AG04450 (cell line): ENCODE results near the gene PACSIN1. TPM values are rescaled to one million over a fixed set of nuclear protein-coding genes. Genes with fewer than 3 reads are reported as not detected.

Source experiments
- CTCF ChIA-PET: fragments of 300-600, 350-600 bp; formaldehyde crosslinking; extraction: SDS; loops from one replicate; lab custom pipeline; 2022; ENCODE audit warnings: antibody characterized with exemption, inconsistent platforms; lab: Charles Lee
- POLR2A ChIA-PET: fragments of 350-600 bp; formaldehyde crosslinking; extraction: SDS; loops from one replicate; lab custom pipeline; 2021; ENCODE audit warnings: antibody characterized with exemption, inconsistent platforms; lab: Yijun Ruan, JAX
- DNase-seq: peaks from one replicate; pipeline ENCODE4 v3.0.0-alpha.2; 2011; ENCODE audit warnings: low read depth, low spot score
- H3K27ac ChIP-seq: one replicate; pipeline ENCODE4 v1.5.1; 2012; ENCODE audit warnings: low read depth, low read length, control low read depth
- H3K27me3 ChIP-seq: one replicate; pipeline ENCODE4 v1.6.0; 2012; ENCODE audit warnings: low read length; ENCODE audit not compliant: control insufficient read depth, insufficient read depth
- H3K4me3 ChIP-seq: 2 replicates; pipeline ENCODE4 v1.5.1; 2011; ENCODE audit warnings: mild to moderate bottlenecking, low read depth, low read length, control low read depth
- H3K9me3 ChIP-seq: 2 replicates; pipeline ENCODE4 v1.5.1; 2012; ENCODE audit warnings: low read length; ENCODE audit not compliant: control insufficient read depth, insufficient read depth
- CTCF ChIP-seq: IDR thresholded peaks from 2 replicates; pipeline ENCODE4 v1.5.1; 2011; ENCODE audit warnings: low read depth, low read length, control low read depth, inconsistent platforms
- polyA plus RNA-seq: library from polyadenylated mRNA; depleted of rRNA; stranded (reverse); fragments of >200 nt; gene quantifications from 2 replicates; pipeline ENCODE4 v1.2.3, GENCODE V29; 2011

The PACSIN1 gene
- polyA plus RNA-seq, 1 experiment: not detected

GRCh38 chr6:34445313-34445860 is 20.5 kb upstream of the PACSIN1 start:
- Histone ChIP-seq H3K27me3 (peaks cover 5% of the 10 kb centered on the region), H3K9me3 (no peaks in the 10 kb centered on the region), H3K4me3 (no peak overlapping the region), H3K27ac (no peak overlapping the region)
- POLR2A ChIA-PET: no interaction called here
- CTCF ChIA-PET: no interaction called here
- DNase-seq: no peak
- TF ChIP-seq CTCF: no peak

- no peak overlapping the region for H3K4me3 ChIP-seq
- H3K9me3 ChIP-seq: peaks cover 2% of the 10 kb centered on the region; the same call in 1 of the 2 replicates
- ChIA-PET CTCF (no interaction called here), POLR2A (interaction anchor here (0.6 kb wide), 1 partner anchor 22 kb away, joined by 4 read pairs; no protein-coding TSS in a partner anchor)
- H3K27ac ChIP-seq: no peak overlapping the region
- TF ChIP-seq CTCF: no peak
- no peak for DNase-seq
- H3K27me3 ChIP-seq: peaks cover 5% of the 10 kb centered on the region
Observed at GRCh38 chr6:34447386-34447785, 18.5 kb upstream of the PACSIN1 start.

DNA sequence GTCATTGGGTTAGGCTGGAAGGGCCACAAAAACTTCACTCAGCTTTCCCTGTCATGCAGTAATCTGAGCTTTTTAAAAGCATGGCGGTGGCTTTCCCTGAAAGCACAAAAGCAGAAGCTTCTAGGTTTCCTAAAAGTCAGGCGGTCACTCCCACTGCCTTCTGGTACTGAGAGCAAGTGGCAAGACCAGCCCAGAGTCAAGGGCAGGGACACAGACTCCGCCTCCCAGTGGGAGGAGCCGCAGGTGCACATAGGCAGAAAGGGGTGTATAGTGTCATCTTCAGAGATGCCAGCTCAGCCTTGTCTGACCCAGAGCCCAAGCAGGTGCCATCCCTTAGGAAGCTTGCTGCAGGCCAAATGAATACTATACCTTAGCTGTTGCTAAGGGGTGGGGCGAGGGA is 18.0 kb upstream of the PACSIN1 start:
- TF ChIP-seq CTCF: no peak
- Histone ChIP-seq H3K27ac (no peak overlapping the region), H3K9me3 (peaks cover 2% of the 10 kb centered on the region; the same call in 1 of the 2 replicates), H3K4me3 (no peak overlapping the region), H3K27me3 (peaks cover 5% of the 10 kb centered on the region)
- no peak for DNase-seq
- POLR2A ChIA-PET: no interaction called here
- CTCF ChIA-PET: no interaction called here

- CTCF ChIA-PET: interaction anchor here (0.6 kb wide), 1 partner anchor 12 kb away, joined by 4 read pairs; no protein-coding TSS in a partner anchor
- Histone ChIP-seq H3K27me3 (no peaks in the 10 kb centered on the region), H3K27ac (no peak overlapping the region), H3K4me3 (no peak overlapping the region), H3K9me3 (peaks cover 2% of the 10 kb centered on the region; the same call in 1 of the 2 replicates)
- POLR2A ChIA-PET: no interaction called here
- no peak for DNase-seq
- no peak for TF ChIP-seq CTCF
Observed at GRCh38 chr6:34451192-34451591, 14.7 kb upstream of the PACSIN1 start.

DNA sequence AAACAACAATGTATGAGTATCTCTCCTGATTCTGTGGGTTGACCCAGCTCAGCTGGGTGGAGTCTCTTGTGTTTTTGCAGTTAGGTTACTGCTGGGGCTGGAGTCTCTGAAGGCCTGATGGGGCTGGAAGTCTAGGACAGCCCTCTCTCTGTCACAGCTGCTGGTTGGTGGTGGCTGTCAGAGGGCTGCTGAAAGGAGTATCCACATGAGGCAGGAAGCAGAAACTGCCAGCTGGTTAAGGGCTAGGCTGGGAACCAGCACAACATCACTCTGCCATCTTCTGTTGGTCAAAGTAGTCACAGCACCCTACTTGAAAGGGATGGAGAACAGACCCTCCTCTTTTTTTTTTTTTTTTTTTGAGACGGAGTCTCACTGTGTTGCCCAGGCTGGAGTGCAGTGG is 10.0 kb upstream of the PACSIN1 start:
- CTCF ChIA-PET: interaction anchor here (0.7 kb wide), 1 partner anchor 206 kb away, joined by 3 read pairs; no protein-coding TSS in a partner anchor
- Histone ChIP-seq H3K4me3 (no peak overlapping the region), H3K27me3 (peaks cover 2% of the 10 kb centered on the region), H3K9me3 (peaks cover 6% of the 10 kb centered on the region), H3K27ac (no peak overlapping the region)
- no peak for DNase-seq
- POLR2A ChIA-PET: no interaction called here
- TF ChIP-seq CTCF: no peak
